ENCODE data around the gene TMEM150A.
"Not testable (repeated sequence)": the region's sequence is repeated elsewhere in the genome, so short reads cannot be mapped to it uniquely, and the experiment has no call there.

The TMEM150A gene

GRCh38 chr2:85564144-85564563 is 38.3 kb downstream of the TMEM150A start:
- DNase-seq (ENCODE audit: low spot score), result no peak

- DNase-seq (ENCODE audit: low spot score), result peak; percentile 94
These were observed 41.0 kb downstream of the TMEM150A start, which contains the start of gene GGCX for GRCh38 chr2:85561280-85562212. Gene GGCX (minus strand): TSS chr2:85561493. CDS start chr2:85561428, 65 bp downstream.

DNA sequence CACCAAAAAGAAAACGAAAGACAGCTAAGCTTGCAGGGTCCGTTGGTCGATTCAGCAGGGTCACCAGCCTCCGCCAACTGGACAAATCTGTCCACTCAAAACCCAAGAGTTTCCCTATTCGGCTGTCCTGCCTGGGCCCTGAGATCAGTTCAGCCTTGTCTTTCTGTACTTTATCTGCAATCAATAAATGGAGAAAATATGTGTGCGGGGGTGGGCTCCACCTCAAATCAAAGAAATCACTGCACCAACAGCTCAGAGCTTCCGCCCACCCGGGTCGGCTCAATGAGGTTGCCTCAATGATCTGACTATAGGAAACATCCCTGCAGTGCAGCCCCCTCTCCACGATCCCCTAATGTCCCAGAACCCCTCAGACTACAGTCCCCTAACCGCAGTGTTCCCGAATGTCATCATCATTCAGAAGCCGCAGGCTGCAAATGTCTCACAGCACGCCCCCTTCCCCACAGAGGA is 41.7 kb downstream of the TMEM150A start:
- no peak for DNase-seq (ENCODE audit: low spot score)

- not testable (repeated sequence) for DNase-seq (ENCODE audit: low spot score)
These were observed 42.1 kb downstream of the TMEM150A start for GRCh38 chr2:85560403-85560726.

DNA sequence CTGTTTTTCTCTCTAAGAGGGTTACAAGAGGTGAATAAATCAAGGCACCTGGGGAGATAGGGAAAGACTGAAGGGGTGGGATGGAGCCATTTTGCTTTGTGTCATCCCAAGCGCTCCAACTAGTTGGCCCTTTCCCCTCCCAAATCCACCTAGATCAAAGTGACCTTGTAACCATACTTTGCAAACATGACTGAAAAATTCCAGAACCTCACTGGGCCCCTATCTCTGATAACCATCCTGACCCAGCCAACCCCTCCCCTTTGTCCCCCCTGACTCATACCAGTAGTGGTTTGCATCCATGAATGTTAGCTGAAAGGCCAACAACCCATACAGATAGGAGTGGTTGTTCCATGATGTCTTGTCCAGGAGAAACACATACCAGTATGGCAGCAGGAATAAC is 44.3 kb downstream of the TMEM150A start:
- no peak for DNase-seq (ENCODE audit: low spot score)

GRCh38 chr2:85557130-85557529 is 45.4 kb downstream of the TMEM150A start:
- DNase-seq (ENCODE audit: low spot score), result no peak

DNA sequence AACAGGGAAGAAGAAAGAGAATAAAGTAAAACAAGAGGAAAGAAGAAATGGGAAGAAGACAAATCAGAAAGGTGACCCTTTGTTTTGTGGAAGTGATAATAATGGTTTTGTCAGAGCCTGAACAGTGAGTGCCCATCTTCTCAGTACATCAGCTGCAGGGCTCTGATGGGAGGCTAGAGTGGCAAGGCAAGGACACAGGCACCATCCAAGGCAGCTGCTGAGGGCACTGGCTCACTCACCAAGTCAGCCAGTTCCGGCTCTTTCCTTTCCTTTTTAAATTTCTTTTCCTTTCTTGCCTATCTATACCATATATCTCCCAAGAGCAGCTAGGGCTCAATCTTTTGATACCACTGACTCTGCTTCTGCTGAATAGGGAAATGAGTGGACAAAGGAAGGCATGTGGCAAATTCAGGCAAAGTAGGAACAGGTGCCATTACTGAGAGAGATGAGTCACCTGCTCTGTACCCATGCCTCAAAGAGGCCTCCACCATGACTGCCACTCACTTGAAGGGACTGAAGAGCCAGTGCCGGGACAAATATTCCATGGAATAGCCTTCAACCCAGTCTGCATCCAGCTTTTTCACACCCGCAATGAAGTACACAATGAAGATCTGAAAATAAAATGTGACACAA is 47.4 kb downstream of the TMEM150A start:
- DNase-seq (ENCODE audit: low spot score), result no peak

DNA sequence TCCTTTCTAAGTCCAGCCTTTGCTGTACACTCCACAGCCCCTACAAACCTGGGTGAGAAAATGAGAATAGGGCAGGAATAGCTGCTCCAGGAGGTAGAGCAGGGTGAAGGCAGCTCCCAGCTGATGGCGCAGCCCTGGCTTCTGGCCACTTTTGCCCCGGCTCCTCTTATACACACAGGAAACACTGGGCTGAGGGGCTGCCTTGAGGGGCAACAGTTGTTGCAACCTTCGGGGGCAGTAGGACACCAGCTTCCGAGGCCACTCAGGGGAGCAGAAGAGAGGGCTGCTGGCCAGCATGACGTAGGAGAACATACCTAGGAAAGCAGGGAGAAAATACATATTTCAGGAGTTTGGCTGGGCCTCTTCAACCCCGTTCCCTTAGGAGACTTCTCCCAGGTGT is 49.3 kb downstream of the TMEM150A start:
- DNase-seq (ENCODE audit: low spot score), result no peak

- DNase-seq (ENCODE audit: low spot score), result peak; percentile 88
These were observed 50.5 kb downstream of the TMEM150A start for GRCh38 chr2:85551698-85552678.

- no peak for DNase-seq (ENCODE audit: low spot score)
These were observed 52.0 kb downstream of the TMEM150A start for GRCh38 chr2:85550486-85550885.

- DNase-seq (ENCODE audit: low spot score), result no peak
These were observed 52.7 kb downstream of the TMEM150A start for GRCh38 chr2:85549826-85550225.

DNA sequence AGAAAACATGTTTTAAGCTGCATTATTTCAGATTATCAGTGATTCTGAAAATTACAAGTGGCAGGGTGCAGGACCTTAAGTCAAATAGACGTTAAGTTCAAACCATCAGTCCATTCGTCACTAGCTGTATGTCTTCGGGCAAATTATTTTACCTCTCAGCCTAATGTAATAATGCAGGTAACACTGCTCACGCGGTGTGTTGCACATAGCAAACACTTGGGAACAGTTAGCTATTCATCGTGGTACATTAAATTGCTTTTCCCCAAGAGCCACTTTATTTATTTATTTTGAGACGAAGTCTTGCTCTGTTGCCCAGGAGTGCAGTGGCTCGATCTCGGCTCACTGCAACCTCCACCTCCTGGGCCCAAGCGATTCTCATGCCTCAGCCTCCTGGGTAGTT is 53.4 kb downstream of the TMEM150A start:
- DNase-seq (ENCODE audit: low spot score), result no peak

DNA sequence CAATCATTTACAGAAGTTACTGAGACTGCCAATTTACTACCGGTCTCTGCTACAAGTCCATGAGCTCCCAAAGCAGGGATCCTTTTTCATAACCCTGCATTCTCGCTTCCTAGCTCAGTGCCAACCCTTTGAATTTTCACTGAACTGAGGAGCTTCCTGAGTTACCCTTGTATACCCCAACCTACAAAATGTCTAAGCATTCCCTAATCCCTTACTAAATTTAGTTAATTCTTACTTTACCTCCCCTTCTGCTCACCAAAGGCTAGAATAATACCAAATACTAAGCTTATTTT is 53.9 kb downstream of the TMEM150A start:
- no peak for DNase-seq (ENCODE audit: low spot score)

Data from hematopoietic multipotent progenitor cell treated with erythropoietin and hydrocortisone succinate and interleukin-3 and kit ligand, for 15 days (in vitro differentiated cells).